VCaP (cell line): ENCODE data around the gene AP1S1.

Source experiments
- H3K27ac ChIP-seq: fragments of 450-650 bp; 2 replicates; pipeline ENCODE4 v1.5.1; 2017
- CTCF ChIP-seq: fragments of 450-650 bp; conservative IDR thresholded peaks from 2 replicates; pipeline ENCODE4 v1.5.1; 2017; ENCODE audit warnings: mild to moderate bottlenecking, moderate library complexity

AP1S1 gene

GRCh38 chr7:101134399-101134980, 19.8 kb upstream of the AP1S1 start:
- no peak overlapping the region for H3K27ac ChIP-seq
- TF ChIP-seq CTCF, result no peak

GRCh38 chr7:101137651-101138212, 16.5 kb upstream of the AP1S1 start:
- no peak for TF ChIP-seq CTCF
- H3K27ac ChIP-seq, result peak overlapping the region; percentile 34

GRCh38 chr7:101138213-101138870, 15.9 kb upstream of the AP1S1 start:
- peak overlapping the region; percentile 34 for H3K27ac ChIP-seq
- TF ChIP-seq CTCF, result peak; percentile 94

GRCh38 chr7:101140339-101140699, 14.0 kb upstream of the AP1S1 start:
- H3K27ac ChIP-seq, result no peak overlapping the region
- TF ChIP-seq CTCF, result no peak

GRCh38 chr7:101140746-101141382, 13.4 kb upstream of the AP1S1 start:
- H3K27ac ChIP-seq, result no peak overlapping the region
- TF ChIP-seq CTCF, result no peak

GRCh38 chr7:101151908-101152651, 2.2 kb upstream of the AP1S1 start:
- no peak overlapping the region for H3K27ac ChIP-seq
- TF ChIP-seq CTCF, result no peak

GRCh38 chr7:101154693-101155102, 422 bp downstream of the AP1S1 start:
- no peak for TF ChIP-seq CTCF
- peak overlapping the region; percentile 89 for H3K27ac ChIP-seq
